Spleen (tissue), 11 donors: Measurements from ENCODE around the gene PEX14. TPM values are rescaled to one million over a fixed set of nuclear protein-coding genes. Genes with fewer than 3 reads are reported as not detected.

Source experiments
- DNase-seq: peaks from one replicate; pipeline ENCODE4 v3.0.0-alpha.2; 2020
- H3K27ac ChIP-seq, 8 donors: fragments of 200-600 bp; sonication (generic) in 7 of 8; 1 replicate in 4 of 8; 2 replicates in 4 of 8; pipeline versions ENCODE4 v1.5.0 to v1.8.0; 2016 to 2021; ENCODE audit warnings: inconsistent platforms in 4 of 8, mild to moderate bottlenecking in 4 of 8, moderate library complexity in 1 of 8
- H3K27me3 ChIP-seq, 7 donors: fragments of 200-600 bp; sonication (generic) in 6 of 7; replicated peaks in 1 of 7; 1 replicate in 4 of 7; 2 replicates in 3 of 7; pipeline versions ENCODE4 v1.5.0 to v1.8.0; 2016 to 2021; ENCODE audit warnings: inconsistent platforms in 3 of 7, mild to moderate bottlenecking in 1 of 7
- H3K36me3 ChIP-seq, 6 donors: fragments of 200-600 bp; sonication (generic) in 5 of 6; 1 replicate in 4 of 6; 2 replicates in 2 of 6; pipeline versions ENCODE4 v1.5.0 to v1.8.0; 2016 to 2021; ENCODE audit warnings: inconsistent platforms in 2 of 6
- H3K4me1 ChIP-seq, 6 donors: fragments of 200-600 bp; sonication (generic) in 5 of 6; 1 replicate in 3 of 6; 2 replicates in 3 of 6; pipeline versions ENCODE4 v1.5.0 to v1.8.0; 2016 to 2021; ENCODE audit warnings: inconsistent platforms in 3 of 6
- H3K4me3 ChIP-seq, 8 donors: fragments of 200-600 bp; sonication (generic) in 7 of 8; 1 replicate in 4 of 8; 2 replicates in 4 of 8; pipeline versions ENCODE4 v1.5.0 to v1.8.0; 2016 to 2021; ENCODE audit warnings: inconsistent platforms in 4 of 8, mild to moderate bottlenecking in 4 of 8, moderate library complexity in 2 of 8
- H3K9me3 ChIP-seq, 8 donors: fragments of 200-600 bp; sonication (generic) in 7 of 8; 1 replicate in 4 of 8; 2 replicates in 4 of 8; pipeline versions ENCODE4 v1.5.0 to v1.8.0; 2016 to 2021; ENCODE audit warnings: inconsistent platforms in 4 of 8
- CTCF ChIP-seq, 11 experiments: fragments of 200-600 bp in 7 of 11; fragments of 450-650 bp in 4 of 11; sonication (generic) in 4 of 11; IDR thresholded peaks in 8 of 11; conservative IDR thresholded peaks in 3 of 11; 1 replicate in 7 of 11; 2 replicates in 4 of 11; pipeline versions ENCODE4 v1.4.0 to v1.8.0; 2016 to 2021; ENCODE audit warnings: antibody characterized with exemption in 11 of 11, inconsistent platforms in 4 of 11, mild to moderate bottlenecking in 1 of 11
- POLR2A ChIP-seq, 3 donors: fragments of 450-650 bp; IDR thresholded peaks; one replicate each; pipeline ENCODE4 v1.5.1; 2017; ENCODE audit warnings: antibody characterized with exemption in 3 of 3, mild to moderate bottlenecking in 1 of 3
- POLR2AphosphoS5 ChIP-seq, 3 donors: sonication (generic); formaldehyde crosslinking; IDR thresholded peaks; one replicate each; pipeline ENCODE4 v1.5.1; 2017; ENCODE audit warnings: antibody characterized with exemption in 3 of 3
- WGBS, 5 donors: extraction: QIAGEN DNeasy Blood & Tissue Kit in 3 of 5; methylation state at CpG; one replicate each; pipeline versions ENCODE4 v1.1.5 to v1.1.7; 2013 to 2018; 5-methylcytosine and 5-hydroxymethylcytosine counted together
- intact Hi-C: fragments of 100-400 bp; cut with DNase I; formaldehyde crosslinking; loops from one replicate; pipeline ENCODE4 v1.15.0; 2023; ENCODE audit warnings: low total_unique reads
- polyA plus RNA-seq, 3 donors: library from polyadenylated mRNA; stranded (reverse); fragments of 200-250 nt; gene quantifications; one replicate each; pipeline ENCODE4 v1.2.1, GENCODE V29; 2013
- total RNA-seq, 7 donors: library from RNA; depleted of rRNA in 3 of 7; stranded (reverse); fragments of >200 nt in 3 of 7; fragmentation: NEBNext Ultra II Directional in 4 of 7; extraction: Animal tissue kit (Norgen Biotek cat#: 25700) in 4 of 7; gene quantifications; one replicate each; pipeline versions ENCODE4 v1.1.0 to v1.2.1, GENCODE V29; 2016 to 2021
- donor health status: healthy with polysubstance abuse.
- donor health status: DM: no; HTN: no; CAD: no; lungs with moderate emphysema.
- donor health status: DM: no; HTN: no; CAD: no.
- donor health status: Bipolar disorder and iron deficiency.
- donor health status: healthy.
- donor health status: DM: no; HTN: no; CAD: no.
- donor health status: DM: yes; HTN: yes; CAD: no.

Gene PEX14
- total and polyA plus RNA-seq, 10 donors, result 9.3 to 19.7 (median 12.1) TPM

GRCh38 chr1:10639775-10640578, 165.2 kb downstream of the PEX14 start:
- H3K27ac ChIP-seq, result no peak overlapping the region
- peaks cover 0 to 56% (median 15%) of the 10 kb centered on the region in 6 donors for H3K36me3 ChIP-seq
- intact Hi-C loops, result no loop called here
- no peak overlapping the region for H3K4me3 ChIP-seq
- no peak for TF ChIP-seq CTCF (IDR thresholded peaks at IDR 0.05 in 8 of 11, conservative IDR thresholded peaks at IDR 0.05 in 3 of 11)
- TF ChIP-seq POLR2AphosphoS5 (IDR thresholded peaks at IDR 0.05), result no peak
- no peak for TF ChIP-seq POLR2A (IDR thresholded peaks at IDR 0.05)
- WGBS, 5 donors, result 84 to 95% (median 88%) methylated on average over 34 to 45 of the region's 45 CpGs
- H3K4me1 ChIP-seq, result peaks cover 0 to 10% (median 3%) of the 10 kb centered on the region in 6 donors
- no peak for DNase-seq
- H3K27me3 ChIP-seq, result peaks cover 0 to 25% (median 6%) of the 10 kb centered on the region in 7 donors
- no peaks in the 10 kb centered on the region for H3K9me3 ChIP-seq

- WGBS, 5 donors, result 87 to 96% (median 92%) methylated on average over 9 to 16 of the region's 16 CpGs
- Histone ChIP-seq H3K36me3 (peaks cover 0 to 66% (median 15%) of the 10 kb centered on the region in 6 donors), H3K4me3 (no peak overlapping the region), H3K9me3 (no peaks in the 10 kb centered on the region), H3K27ac (no peak overlapping the region), H3K4me1 (peaks cover 0 to 8% (median 3%) of the 10 kb centered on the region in 6 donors), H3K27me3 (peaks cover 0 to 25% (median 6%) of the 10 kb centered on the region in 7 donors)
- intact Hi-C loops, result no loop called here
- no peak for TF ChIP-seq POLR2AphosphoS5 (IDR thresholded peaks at IDR 0.05)
- TF ChIP-seq CTCF (IDR thresholded peaks at IDR 0.05 in 8 of 11, conservative IDR thresholded peaks at IDR 0.05 in 3 of 11), result no peak
- TF ChIP-seq POLR2A (IDR thresholded peaks at IDR 0.05), result no peak
- DNase-seq, result no peak
These were observed 166.2 kb downstream of the PEX14 start for GRCh38 chr1:10640843-10641553.

GRCh38 chr1:10641976-10642375, 167.2 kb downstream of the PEX14 start:
- DNase-seq, result no peak
- Histone ChIP-seq H3K4me3 (no peak overlapping the region), H3K36me3 (peaks cover 0 to 71% (median 15%) of the 10 kb centered on the region in 6 donors), H3K27me3 (peaks cover 0 to 24% (median 6%) of the 10 kb centered on the region in 7 donors), H3K4me1 (peaks cover 0 to 8% (median 3%) of the 10 kb centered on the region in 6 donors), H3K27ac (no peak overlapping the region), H3K9me3 (no peaks in the 10 kb centered on the region)
- WGBS, 5 donors, result 87 to 92% (median 89%) methylated on average over 23 to 24 of the region's 24 CpGs
- TF ChIP-seq POLR2AphosphoS5 (IDR thresholded peaks at IDR 0.05) (no peak), POLR2A (IDR thresholded peaks at IDR 0.05) (no peak)
- intact Hi-C loops, result no loop called here

- Histone ChIP-seq H3K4me1 (peaks cover 0 to 8% (median 3%) of the 10 kb centered on the region in 6 donors), H3K27me3 (peaks cover 0 to 20% (median 6%) of the 10 kb centered on the region in 7 donors), H3K9me3 (no peaks in the 10 kb centered on the region), H3K27ac (no peak overlapping the region), H3K4me3 (no peak overlapping the region), H3K36me3 (peaks cover 0 to 77% (median 15%) of the 10 kb centered on the region in 6 donors)
- intact Hi-C loops, result no loop called here
- 88 to 98% (median 90%) methylated on average over 30 to 31 of the region's 31 CpGs for WGBS, 5 donors
- DNase-seq, result no peak
- TF ChIP-seq POLR2A (IDR thresholded peaks at IDR 0.05) (no peak), CTCF (IDR thresholded peaks at IDR 0.05 in 8 of 11, conservative IDR thresholded peaks at IDR 0.05 in 3 of 11) (no peak), POLR2AphosphoS5 (IDR thresholded peaks at IDR 0.05) (no peak)
These were observed 167.8 kb downstream of the PEX14 start for GRCh38 chr1:10642403-10643080.
